Mesendoderm (in vitro differentiated cells): ENCODE data around the gene XRCC5. TPM values are rescaled to one million over a fixed set of nuclear protein-coding genes. Genes with fewer than 3 reads are reported as not detected.
A peak's percentile ranks its signal among the peaks of the same experiment; 100 is the strongest.

ENCODE experiments used
- DNase-seq: peaks from one replicate; pipeline ENCODE4 v3.0.0; 2013
- H2AK5ac ChIP-seq: 2 replicates; pipeline ENCODE4 v1.6.1; 2013; ENCODE audit warnings: low read length, inconsistent platforms
- H2BK120ac ChIP-seq: 2 replicates; pipeline ENCODE4 v1.6.1; 2013; ENCODE audit warnings: low read depth, mild to moderate bottlenecking, low read length, moderate library complexity, mixed read lengths
- H2BK15ac ChIP-seq: replicated peaks from 2 replicates; pipeline ENCODE4 v1.6.1; 2013; ENCODE audit warnings: low read depth, mild to moderate bottlenecking, moderate library complexity
- H2BK5ac ChIP-seq: 2 replicates; pipeline ENCODE4 v1.6.1; 2013; ENCODE audit warnings: low read length, inconsistent platforms
- H3K18ac ChIP-seq: 2 replicates; pipeline ENCODE4 v1.6.1; 2013; ENCODE audit warnings: mild to moderate bottlenecking, low read length, mixed read lengths
- H3K23ac ChIP-seq: one replicate; pipeline ENCODE4 v1.6.1; 2013; ENCODE audit warnings: low read length
- H3K27ac ChIP-seq: 2 replicates; pipeline ENCODE4 v1.5.1; 2013; ENCODE audit warnings: low read depth, mild to moderate bottlenecking, inconsistent platforms, low read length, moderate library complexity
- H3K27me3 ChIP-seq: 2 replicates; pipeline ENCODE4 v1.6.1; 2013; ENCODE audit warnings: low read length, control low read depth, mild to moderate bottlenecking, inconsistent platforms; ENCODE audit not compliant: insufficient read depth, poor library complexity
- H3K36me3 ChIP-seq: 2 replicates; pipeline ENCODE4 v1.6.1; 2013; ENCODE audit warnings: low read length, inconsistent platforms; ENCODE audit not compliant: control insufficient read depth, insufficient read depth
- H3K4ac ChIP-seq: one replicate; pipeline ENCODE4 v1.6.1; 2013; ENCODE audit warnings: low read depth, mild to moderate bottlenecking, low read length, moderate library complexity
- H3K4me1 ChIP-seq: 2 replicates; pipeline ENCODE4 v1.6.1; 2013; ENCODE audit warnings: low read depth, low read length, inconsistent platforms; ENCODE audit not compliant: control insufficient read depth
- H3K4me2 ChIP-seq: 2 replicates; pipeline ENCODE4 v1.6.1; 2013; ENCODE audit warnings: low read length
- H3K4me3 ChIP-seq: 2 replicates; pipeline ENCODE4 v1.5.1; 2013; ENCODE audit warnings: mild to moderate bottlenecking, low read length
- H3K56ac ChIP-seq: one replicate; pipeline ENCODE4 v1.6.1; 2013; ENCODE audit warnings: low read length
- H3K79me1 ChIP-seq: 2 replicates; pipeline ENCODE4 v1.6.1; 2013; ENCODE audit warnings: low read length, inconsistent platforms
- H3K79me2 ChIP-seq: 2 replicates; pipeline ENCODE4 v1.6.1; 2013; ENCODE audit warnings: mild to moderate bottlenecking, low read length; ENCODE audit not compliant: control insufficient read depth, insufficient read depth
- H3K9ac ChIP-seq: 2 replicates; pipeline ENCODE4 v1.6.1; 2013; ENCODE audit warnings: low read length, inconsistent platforms
- H4K5ac ChIP-seq: one replicate; pipeline ENCODE4 v1.6.1; 2013; ENCODE audit warnings: low read length
- H4K8ac ChIP-seq: one replicate; pipeline ENCODE4 v1.6.1; 2013; ENCODE audit warnings: low read depth, mild to moderate bottlenecking, control low read depth, low read length, moderate library complexity
- WGBS: extraction: QIAGEN DNeasy Blood & Tissue Kit; methylation state at CpG from one replicate; pipeline ENCODE4 v1.1.7; 2013; ENCODE audit warnings: low lambda C conversion rate, missing lambda C conversion rate; ENCODE audit not compliant: insufficient coverage; ENCODE audit errors: extremely low coverage; 5-methylcytosine and 5-hydroxymethylcytosine counted together
- polyA plus RNA-seq, 2 experiments: library from polyadenylated mRNA; stranded (reverse); fragments of 200-250 nt; gene quantifications; one replicate each; pipeline ENCODE4 v1.2.3, GENCODE V29; 2013

Gene XRCC5
- 402 TPM for polyA plus RNA-seq (2013, experiment 1 of 2)
- polyA plus RNA-seq (2013, experiment 2 of 2): 401 TPM

- peak within 1 kb of the TSS; percentile 81 for H3K4me2 ChIP-seq
- no peak within 1 kb of the TSS for H2BK15ac ChIP-seq
- peak within 1 kb of the TSS; percentile 86 for H3K4ac ChIP-seq
- peak within 1 kb of the TSS; percentile 70 for H3K4me3 ChIP-seq
- peaks cover 3% of the 10 kb centered on the region for H3K79me1 ChIP-seq
- peak within 1 kb of the TSS; percentile 61 for H2BK5ac ChIP-seq
- peaks cover 30% of the 10 kb centered on the region for H3K79me2 ChIP-seq
- H3K23ac ChIP-seq: no peak within 1 kb of the TSS
- no CpG with 5 or more reads among the region's 57 CpGs for WGBS
- H4K5ac ChIP-seq: peak within 1 kb of the TSS; percentile 92
- no peak within 1 kb of the TSS for H2AK5ac ChIP-seq
- peak within 1 kb of the TSS; percentile 99 for H3K56ac ChIP-seq
- peak within 1 kb of the TSS; percentile 75 for H3K27ac ChIP-seq
- peak within 1 kb of the TSS; percentile 98 for H3K9ac ChIP-seq
- peak; percentile 98 for DNase-seq
- peak within 1 kb of the TSS; percentile 58 for H4K8ac ChIP-seq
- no peaks in the 10 kb centered on the region for H3K27me3 ChIP-seq
- H3K36me3 ChIP-seq: no peaks in the 10 kb centered on the region
- H2BK120ac ChIP-seq: no peak within 1 kb of the TSS
- peaks cover 5% of the 10 kb centered on the region for H3K4me1 ChIP-seq
- H3K18ac ChIP-seq: peak within 1 kb of the TSS; percentile 75
These were observed at the start of gene XRCC5 for GRCh38 chr2:216108967-216109921. Gene XRCC5 (plus strand): TSS chr2:216109348. CDS start chr2:216109437, 89 bp downstream.

GRCh38 chr2:216064014-216064630 is 45.0 kb upstream of the XRCC5 start:
- H3K4me2 ChIP-seq: no peak overlapping the region
- peak; percentile 37 for DNase-seq
- H3K27ac ChIP-seq: no peak overlapping the region
- H3K27me3 ChIP-seq: no peaks in the 10 kb centered on the region
- H3K4me3 ChIP-seq: no peak overlapping the region
- no peak overlapping the region for H3K23ac ChIP-seq
- no peak overlapping the region for H3K56ac ChIP-seq
- WGBS: no CpG with 5 or more reads among the region's 2 CpGs
- H2BK120ac ChIP-seq: no peak overlapping the region
- H4K5ac ChIP-seq: no peak overlapping the region
- no peak overlapping the region for H2BK15ac ChIP-seq
- H3K79me1 ChIP-seq: no peaks in the 10 kb centered on the region
- H2BK5ac ChIP-seq: no peak overlapping the region
- no peak overlapping the region for H3K9ac ChIP-seq
- no peak overlapping the region for H4K8ac ChIP-seq
- H2AK5ac ChIP-seq: no peak overlapping the region
- H3K36me3 ChIP-seq: no peaks in the 10 kb centered on the region
- H3K4ac ChIP-seq: no peak overlapping the region
- no peaks in the 10 kb centered on the region for H3K4me1 ChIP-seq
- no peaks in the 10 kb centered on the region for H3K79me2 ChIP-seq
- H3K18ac ChIP-seq: no peak overlapping the region

GRCh38 chr2:216064665-216065064 is 44.5 kb upstream of the XRCC5 start:
- Histone ChIP-seq H2BK5ac (no peak overlapping the region), H3K18ac (no peak overlapping the region)

GRCh38 chr2:216066230-216066629 is 42.9 kb upstream of the XRCC5 start:
- H3K23ac ChIP-seq: no peak overlapping the region
- no peak overlapping the region for H2BK15ac ChIP-seq
- H3K79me1 ChIP-seq: no peaks in the 10 kb centered on the region
- DNase-seq: no peak
- H3K27me3 ChIP-seq: no peaks in the 10 kb centered on the region
- H3K18ac ChIP-seq: no peak overlapping the region
- H3K4me3 ChIP-seq: no peak overlapping the region
- no peaks in the 10 kb centered on the region for H3K79me2 ChIP-seq
- no peak overlapping the region for H2AK5ac ChIP-seq
- no peaks in the 10 kb centered on the region for H3K4me1 ChIP-seq
- no peak overlapping the region for H3K56ac ChIP-seq
- no peak overlapping the region for H3K27ac ChIP-seq
- H3K4ac ChIP-seq: no peak overlapping the region
- H2BK120ac ChIP-seq: no peak overlapping the region
- no peak overlapping the region for H3K9ac ChIP-seq
- no peak overlapping the region for H4K8ac ChIP-seq
- no peak overlapping the region for H3K4me2 ChIP-seq
- no peaks in the 10 kb centered on the region for H3K36me3 ChIP-seq
- H4K5ac ChIP-seq: no peak overlapping the region
- H2BK5ac ChIP-seq: no peak overlapping the region
- WGBS: no CpG with 5 or more reads among the region's 5 CpGs

More at GRCh38 chr2:216064665-216065064, 44.5 kb upstream of the XRCC5 start:
- H3K4me1 ChIP-seq: no peaks in the 10 kb centered on the region
- WGBS: no CpG with 5 or more reads among the region's 1 CpG
- H3K4ac ChIP-seq: no peak overlapping the region
- H3K56ac ChIP-seq: no peak overlapping the region
- no peak overlapping the region for H3K4me2 ChIP-seq
- H3K9ac ChIP-seq: no peak overlapping the region
- no peak overlapping the region for H3K4me3 ChIP-seq
- no peaks in the 10 kb centered on the region for H3K79me1 ChIP-seq
- H2BK120ac ChIP-seq: no peak overlapping the region
- no peak for DNase-seq
- H3K27ac ChIP-seq: no peak overlapping the region
- H3K27me3 ChIP-seq: no peaks in the 10 kb centered on the region
- no peaks in the 10 kb centered on the region for H3K79me2 ChIP-seq
- no peak overlapping the region for H3K23ac ChIP-seq
- no peak overlapping the region for H4K5ac ChIP-seq
- H3K36me3 ChIP-seq: no peaks in the 10 kb centered on the region
- no peak overlapping the region for H2AK5ac ChIP-seq
- H4K8ac ChIP-seq: no peak overlapping the region
- no peak overlapping the region for H2BK15ac ChIP-seq

GRCh38 chr2:216069028-216069427 is 40.1 kb upstream of the XRCC5 start:
- Histone ChIP-seq H3K4me2 (no peak overlapping the region), H4K5ac (no peak overlapping the region), H2AK5ac (no peak overlapping the region), H3K9ac (no peak overlapping the region), H3K4me1 (no peaks in the 10 kb centered on the region), H2BK5ac (no peak overlapping the region), H4K8ac (no peak overlapping the region), H2BK15ac (no peak overlapping the region), H3K18ac (no peak overlapping the region), H3K23ac (no peak overlapping the region), H3K79me1 (no peaks in the 10 kb centered on the region), H3K27me3 (no peaks in the 10 kb centered on the region), H3K56ac (no peak overlapping the region), H2BK120ac (no peak overlapping the region), H3K4me3 (no peak overlapping the region), H3K36me3 (no peaks in the 10 kb centered on the region), H3K4ac (no peak overlapping the region), H3K27ac (no peak overlapping the region), H3K79me2 (no peaks in the 10 kb centered on the region)
- WGBS: no CpG with 5 or more reads among the region's 2 CpGs
- DNase-seq: no peak
